Lung (tissue), 12 donors: Measurements from ENCODE around the gene POLA1. TPM values are rescaled to one million over a fixed set of nuclear protein-coding genes. Genes with fewer than 3 reads are reported as not detected.
A peak's percentile ranks its signal among the peaks of the same experiment; 100 is the strongest.

Experiments used
- ATAC-seq: fragments of 200-7000 bp; cut with Tn5 transposase; one replicate; pipeline ENCODE4 v1.9.1; 2020; ENCODE audit warnings: moderate number of reproducible peaks; ENCODE audit not compliant: insufficient read depth, low FRiP score
- DNase-seq, 3 donors: peaks; one replicate each; pipeline ENCODE4 v3.0.0-alpha.2; 2013 to 2017
- H3K27ac ChIP-seq, 2 donors: one replicate each; pipeline ENCODE4 v1.5.1; 2013; ENCODE audit warnings: mild to moderate bottlenecking in 2 of 2, moderate library complexity in 2 of 2, control low read depth in 1 of 2, inconsistent platforms in 1 of 2, low read depth in 1 of 2, low read length in 1 of 2
- H3K27me3 ChIP-seq, 3 donors: one replicate each; pipeline ENCODE4 v1.5.1; 2013; ENCODE audit warnings: low read length in 2 of 3; ENCODE audit not compliant: control insufficient read depth in 3 of 3, insufficient read depth in 3 of 3
- H3K36me3 ChIP-seq, 4 donors: one replicate each; pipeline ENCODE4 v1.5.1; 2013; ENCODE audit warnings: low read length in 4 of 4, mild to moderate bottlenecking in 1 of 4, moderate library complexity in 1 of 4; ENCODE audit not compliant: control insufficient read depth in 4 of 4, insufficient read depth in 4 of 4
- H3K4me1 ChIP-seq, 5 donors: one replicate each; pipeline ENCODE4 v1.5.1; 2013; ENCODE audit warnings: low read length in 5 of 5, mild to moderate bottlenecking in 2 of 5, moderate library complexity in 1 of 5; ENCODE audit not compliant: control insufficient read depth in 5 of 5, insufficient read depth in 5 of 5
- H3K4me3 ChIP-seq: one replicate; pipeline ENCODE4 v1.5.1; 2013; ENCODE audit warnings: mild to moderate bottlenecking, control low read depth, moderate library complexity
- H3K9ac ChIP-seq, 2 donors: one replicate each; pipeline ENCODE4 v1.5.1; 2013; ENCODE audit warnings: low read length in 2 of 2, control low read depth in 1 of 2; ENCODE audit not compliant: insufficient read depth in 1 of 2
- H3K9me3 ChIP-seq, 4 donors: one replicate each; pipeline ENCODE4 v1.5.1; 2013; ENCODE audit warnings: low read length in 3 of 4, mild to moderate bottlenecking in 1 of 4, moderate library complexity in 1 of 4; ENCODE audit not compliant: control insufficient read depth in 4 of 4, insufficient read depth in 3 of 4
- CTCF ChIP-seq: IDR thresholded peaks from 2 replicates; pipeline ENCODE4 v1.5.1; 2012; ENCODE audit warnings: mild to moderate bottlenecking; ENCODE audit errors: control extremely low read depth, extremely low read depth
- WGBS, 2 donors: extraction: QIAGEN DNeasy Blood & Tissue Kit; methylation state at CpG; one replicate each; pipeline ENCODE4 v1.1.7; 2013; 5-methylcytosine and 5-hydroxymethylcytosine counted together
- polyA plus RNA-seq, 2 donors: library from polyadenylated mRNA; stranded (reverse); fragments of 200-250 nt; gene quantifications; one replicate each; pipeline ENCODE4 v1.2.1, GENCODE V29; 2013
- total RNA-seq, 2 donors: library from RNA; depleted of rRNA in 1 of 2; stranded (reverse); fragments of >200 nt in 1 of 2; gene quantifications; one replicate each; pipeline ENCODE4 v1.2.1, GENCODE V29; 2014 to 2021
- donor health status: control.
- donor health status: control.
- donor health status: Bipolar disorder and iron deficiency.
- donor health status: healthy.
- donor health status: DM: yes; HTN: yes; CAD: no.

The POLA1 gene
- total and polyA plus RNA-seq, 4 donors = 2.4 to 18.7 (median 6.1) TPM

GRCh38 chrX:25003066-25003849 is 309.5 kb downstream of the POLA1 start:
- WGBS, 2 donors = 5 to 25% methylated on average over 38 to 40 of the region's 40 CpGs
- H3K36me3 ChIP-seq = no peaks in the 10 kb centered on the region
- no peak for TF ChIP-seq CTCF
- H3K9ac ChIP-seq = no peak overlapping the region
- DNase-seq (peak in 1 of 3 donors; percentile 22), ATAC-seq (no peak)
- H3K4me1 ChIP-seq = peaks cover 0 to 11% (median 4%) of the 10 kb centered on the region in 5 donors
- H3K4me3 ChIP-seq = peak overlapping the region; percentile 36
- H3K9me3 ChIP-seq = peaks cover 0 to 19% (median 0%) of the 10 kb centered on the region in 4 donors
- H3K27ac ChIP-seq = no peak overlapping the region
- H3K27me3 ChIP-seq = peaks cover 39 to 75% (median 53%) of the 10 kb centered on the region in 3 donors

DNA sequence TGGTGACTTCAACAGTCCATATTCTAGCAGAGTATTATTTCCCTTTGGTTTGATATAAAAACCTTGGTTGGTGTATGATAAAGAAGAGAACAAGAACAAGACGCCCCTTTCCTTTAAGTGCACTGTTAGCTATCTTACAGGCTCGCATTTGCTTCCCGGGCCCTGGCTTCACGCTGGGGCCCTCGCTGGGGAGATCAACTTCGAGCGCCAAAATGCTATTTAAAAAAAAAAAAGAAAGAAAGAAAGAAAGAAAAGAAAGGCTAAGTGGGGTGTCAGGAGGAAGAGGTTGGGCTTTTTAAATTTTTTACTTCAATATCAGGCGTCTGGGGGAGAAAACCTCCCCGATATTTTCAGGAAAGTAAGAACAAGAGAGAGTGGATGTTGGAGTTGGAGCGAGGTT is 310.3 kb downstream of the POLA1 start:
- DNase-seq = peak in 1 of 3 donors; percentile 18
- no peak for ATAC-seq
- TF ChIP-seq CTCF = no peak
- H3K9me3 ChIP-seq = peaks cover 0 to 19% (median 0%) of the 10 kb centered on the region in 4 donors
- WGBS, 2 donors = 11 to 24% methylated on average over 10 of the region's 10 CpGs
- no peak overlapping the region for H3K27ac ChIP-seq
- H3K36me3 ChIP-seq = no peaks in the 10 kb centered on the region
- peaks cover 0 to 11% (median 4%) of the 10 kb centered on the region in 5 donors for H3K4me1 ChIP-seq
- H3K9ac ChIP-seq = no peak overlapping the region
- H3K4me3 ChIP-seq = no peak overlapping the region
- H3K27me3 ChIP-seq = peaks cover 37 to 79% (median 60%) of the 10 kb centered on the region in 3 donors

DNA sequence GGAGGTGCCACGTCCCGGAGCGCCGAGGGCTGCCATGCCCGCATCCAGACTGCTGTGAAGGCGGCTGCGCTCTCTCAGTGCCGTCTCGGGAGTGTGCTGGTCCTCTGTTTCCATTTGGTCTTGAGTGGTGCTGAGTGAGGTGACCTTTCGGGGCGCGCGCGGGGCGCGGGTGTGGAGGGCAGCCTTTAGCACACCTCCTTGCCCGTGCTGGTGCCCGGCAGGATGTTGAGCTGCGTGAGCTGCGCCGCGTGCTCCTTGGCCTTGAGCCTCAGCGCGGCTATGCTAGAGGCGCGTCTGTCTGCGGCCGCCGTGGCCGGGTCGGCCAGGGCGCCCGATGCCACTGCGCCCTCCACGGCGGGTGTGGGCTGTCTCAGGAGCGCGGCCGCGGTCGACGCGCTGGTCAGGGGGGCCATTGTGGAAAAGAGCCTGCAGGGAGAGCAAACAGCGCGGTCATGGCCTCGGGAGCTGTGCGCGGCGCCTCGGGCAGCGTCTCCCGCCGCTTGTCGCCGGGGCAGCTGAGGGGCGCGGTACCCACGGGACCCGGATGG is 310.8 kb downstream of the POLA1 start:
- H3K9me3 ChIP-seq = peaks cover 0 to 19% (median 0%) of the 10 kb centered on the region in 4 donors
- H3K27ac ChIP-seq = peak overlapping the region in 1 of 2 donors; percentile 13
- no peak for TF ChIP-seq CTCF
- WGBS, 2 donors = 2 to 24% methylated on average over 28 to 59 of the region's 59 CpGs
- H3K27me3 ChIP-seq = peaks cover 37 to 80% (median 63%) of the 10 kb centered on the region in 3 donors
- no peak overlapping the region for H3K9ac ChIP-seq
- no peak overlapping the region for H3K4me3 ChIP-seq
- DNase-seq (no peak), ATAC-seq (no peak)
- H3K4me1 ChIP-seq = peaks cover 0 to 11% (median 4%) of the 10 kb centered on the region in 5 donors
- H3K36me3 ChIP-seq = no peaks in the 10 kb centered on the region
